ENCODE measurements around the gene OR13J1.
"Not testable (repeated sequence)": the region's sequence is repeated elsewhere in the genome, so short reads cannot be mapped to it uniquely, and the experiment has no call there.

The OR13J1 gene

GRCh38 chr9:35870351-35870923, at the start of gene OR13J1:
Gene OR13J1 (minus strand): TSS chr9:35870401. CDS start chr9:35870401, 0 bp downstream.
- no peak for DNase-seq (ENCODE audit: low read depth in 2 of 3, low spot score in 1 of 3)

GRCh38 chr9:35919212-35920008, 49.2 kb upstream of the OR13J1 start:
- no peak for DNase-seq (ENCODE audit: low read depth in 2 of 3, low spot score in 1 of 3)

- DNase-seq (ENCODE audit: low read depth in 2 of 3, low spot score in 1 of 3): no peak
Observed at GRCh38 chr9:35918780-35919179, 48.6 kb upstream of the OR13J1 start.

- DNase-seq (ENCODE audit: low read depth in 2 of 3, low spot score in 1 of 3): no peak
Observed at GRCh38 chr9:35917261-35917660, 47.1 kb upstream of the OR13J1 start.

GRCh38 chr9:35915681-35916294, 45.6 kb upstream of the OR13J1 start:
- no peak for DNase-seq (ENCODE audit: low read depth in 2 of 3, low spot score in 1 of 3)

GRCh38 chr9:35914301-35914807, 44.2 kb upstream of the OR13J1 start:
- no peak for DNase-seq (ENCODE audit: low read depth in 2 of 3, low spot score in 1 of 3)

- not testable (repeated sequence) for DNase-seq (ENCODE audit: low read depth in 2 of 3, low spot score in 1 of 3)
Observed at GRCh38 chr9:35913429-35913828, 43.2 kb upstream of the OR13J1 start.

- DNase-seq (ENCODE audit: low read depth in 2 of 3, low spot score in 1 of 3): no peak
Observed at GRCh38 chr9:35912791-35913400, 42.7 kb upstream of the OR13J1 start.

- DNase-seq (ENCODE audit: low read depth in 2 of 3, low spot score in 1 of 3): no peak
Observed at GRCh38 chr9:35911690-35912089, 41.5 kb upstream of the OR13J1 start.

- DNase-seq (ENCODE audit: low read depth in 2 of 3, low spot score in 1 of 3): peak; percentile 28 to 31 (median 31)
Observed at GRCh38 chr9:35910613-35911359, 40.6 kb upstream of the OR13J1 start.

GRCh38 chr9:35909687-35910612, 39.7 kb upstream of the OR13J1 start:
- DNase-seq (ENCODE audit: low read depth in 2 of 3, low spot score in 1 of 3): no peak

- no peak for DNase-seq (ENCODE audit: low read depth in 2 of 3, low spot score in 1 of 3)
Observed at GRCh38 chr9:35909274-35909673, 39.1 kb upstream of the OR13J1 start, which contains the start of gene SPAAR. Gene SPAAR (plus strand): TSS chr9:35909490. CDS start chr9:35910464, 974 bp downstream.

GRCh38 chr9:35908504-35909125, 38.4 kb upstream of the OR13J1 start:
- DNase-seq (ENCODE audit: low read depth in 2 of 3, low spot score in 1 of 3): no peak

- DNase-seq (ENCODE audit: low read depth in 2 of 3, low spot score in 1 of 3): no peak
Observed at GRCh38 chr9:35907711-35908503, 37.7 kb upstream of the OR13J1 start.

- no peak for DNase-seq (ENCODE audit: low read depth in 2 of 3, low spot score in 1 of 3)
Observed at GRCh38 chr9:35906923-35907699, 36.9 kb upstream of the OR13J1 start.

- DNase-seq (ENCODE audit: low read depth in 2 of 3, low spot score in 1 of 3): no peak
Observed at GRCh38 chr9:35905912-35906679, 35.9 kb upstream of the OR13J1 start, which contains the start of gene HRCT1. Gene HRCT1 (plus strand): TSS chr9:35906202. CDS start chr9:35906288, 86 bp downstream.

Measured in stimulated activated CD4-positive, alpha-beta T cell treated with anti-CD3 and anti-CD28 coated beads, Interleukin-12 subunit alpha, Interleukin-12 subunit beta, amount 100 ng/mL, for 48 hours (primary cell).